Loucy (cell line): ENCODE data around the gene AKR1C3.

Source experiments
- H2AFZ ChIP-seq: fragments of 200-600 bp; sonication (generic); 2 replicates; pipeline ENCODE4 v1.6.0; 2016; ENCODE audit warnings: antibody characterized with exemption, mild to moderate bottlenecking, low read length, moderate library complexity
- H3F3A ChIP-seq: fragments of 200-600 bp; 2 replicates; pipeline ENCODE4 v1.6.0; 2016; ENCODE audit warnings: antibody characterized with exemption, low read depth, mild to moderate bottlenecking
- H3K27me3 ChIP-seq: fragments of 200-600 bp; sonication (generic); 2 replicates; pipeline ENCODE4 v1.6.1; 2014; ENCODE audit warnings: low read length, mild to moderate bottlenecking; ENCODE audit not compliant: insufficient read depth, poor library complexity, severe bottlenecking
- H3K36me3 ChIP-seq: fragments of 200-600 bp; sonication (generic); 2 replicates; pipeline ENCODE4 v1.6.1; 2016; ENCODE audit warnings: low read length; ENCODE audit not compliant: insufficient read depth
- H3K4me1 ChIP-seq: fragments of 200-600 bp; sonication (generic); 2 replicates; pipeline ENCODE4 v1.5.1; 2014; ENCODE audit warnings: low read length, mild to moderate bottlenecking; ENCODE audit not compliant: insufficient read depth, poor library complexity, severe bottlenecking
- H3K4me2 ChIP-seq: fragments of 200-600 bp; sonication (generic); 2 replicates; pipeline ENCODE4 v1.6.0; 2014; ENCODE audit warnings: antibody characterized with exemption, low read length, low read depth, mild to moderate bottlenecking; ENCODE audit not compliant: poor library complexity, severe bottlenecking
- H3K4me3 ChIP-seq: fragments of 200-600 bp; sonication (generic); 2 replicates; pipeline ENCODE4 v1.5.1; 2014; ENCODE audit warnings: low read length, mild to moderate bottlenecking, mixed read lengths; ENCODE audit not compliant: poor library complexity, severe bottlenecking
- H3K79me2 ChIP-seq: fragments of 200-600 bp; sonication (generic); 2 replicates; pipeline ENCODE4 v1.6.1; 2014; ENCODE audit warnings: low read length; ENCODE audit not compliant: insufficient read depth
- H3K9ac ChIP-seq: fragments of 200-600 bp; sonication (generic); 2 replicates; pipeline ENCODE4 v1.6.0; 2014; ENCODE audit warnings: mild to moderate bottlenecking, low read depth, low read length, moderate library complexity; ENCODE audit not compliant: poor library complexity, severe bottlenecking
- H3K9me2 ChIP-seq: fragments of 200-600 bp; sonication (generic); replicated peaks from 2 replicates; pipeline ENCODE4 v1.6.1; 2016; ENCODE audit warnings: low read depth, low read length, mixed read lengths
- H3K9me3 ChIP-seq: fragments of 200-600 bp; sonication (generic); 2 replicates; pipeline ENCODE4 v1.6.1; 2014; ENCODE audit warnings: mild to moderate bottlenecking, antibody characterized with exemption, low read length, low read depth; ENCODE audit not compliant: insufficient read depth
- H4K20me1 ChIP-seq: fragments of 200-600 bp; sonication (generic); 2 replicates; pipeline ENCODE4 v1.6.0; 2014; ENCODE audit warnings: antibody characterized with exemption, low read length, mild to moderate bottlenecking; ENCODE audit not compliant: insufficient read depth, poor library complexity, severe bottlenecking
- EZH2phosphoT487 ChIP-seq: fragments of 200-600 bp; IDR thresholded peaks from 2 replicates; pipeline ENCODE4 v1.6.1; 2018; ENCODE audit warnings: antibody characterized with exemption, mild to moderate bottlenecking, moderate library complexity, borderline replicate concordance
- TF ChIP-seq, protein P1 (sequence below): fragments of 200-600 bp; sonication (generic); conservative IDR thresholded peaks from 2 replicates; pipeline ENCODE4 v1.5.1; 2014; ENCODE audit warnings: mild to moderate bottlenecking, antibody characterized with exemption, low read length

AKR1C3 gene

DNA sequence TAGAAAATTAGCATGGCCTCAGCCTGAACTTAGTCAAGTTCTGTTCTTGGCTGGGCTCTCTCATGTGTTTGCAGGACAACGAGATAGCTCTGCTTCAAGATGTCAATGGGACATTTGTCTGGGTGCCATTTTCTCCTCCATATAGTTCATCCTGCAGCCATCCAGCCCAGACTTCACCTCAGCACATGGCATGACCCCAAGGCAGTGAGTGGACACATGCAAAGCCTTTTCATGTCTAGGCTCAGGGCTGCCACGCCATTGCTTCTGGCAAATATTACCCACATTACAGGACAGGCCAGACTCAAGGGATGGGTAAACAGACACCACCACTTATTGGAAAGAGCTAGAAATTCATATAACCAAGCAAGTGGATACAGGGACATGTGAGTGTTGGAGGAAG is 9.3 kb downstream of the AKR1C3 start:
- Histone ChIP-seq H3K79me2 (no peaks in the 10 kb centered on the region), H3K4me1 (peaks cover 20% of the 10 kb centered on the region), H3K36me3 (peaks cover 29% of the 10 kb centered on the region; the same call in 1 of the 2 replicates), H3K9me3 (no peaks in the 10 kb centered on the region), H4K20me1 (no peaks in the 10 kb centered on the region), H3K4me3 (no peak overlapping the region), H3K27me3 (no peaks in the 10 kb centered on the region), H3F3A (0 out of 2 replicates have a peak, but pooled peaks cover 4% of the 10 kb centered on the region), H3K9me2 (no peaks in the 10 kb centered on the region), H2AFZ (no peak overlapping the region), H3K9ac (no peak overlapping the region), H3K4me2 (no peak overlapping the region)
- TF ChIP-seq, protein P1, sequence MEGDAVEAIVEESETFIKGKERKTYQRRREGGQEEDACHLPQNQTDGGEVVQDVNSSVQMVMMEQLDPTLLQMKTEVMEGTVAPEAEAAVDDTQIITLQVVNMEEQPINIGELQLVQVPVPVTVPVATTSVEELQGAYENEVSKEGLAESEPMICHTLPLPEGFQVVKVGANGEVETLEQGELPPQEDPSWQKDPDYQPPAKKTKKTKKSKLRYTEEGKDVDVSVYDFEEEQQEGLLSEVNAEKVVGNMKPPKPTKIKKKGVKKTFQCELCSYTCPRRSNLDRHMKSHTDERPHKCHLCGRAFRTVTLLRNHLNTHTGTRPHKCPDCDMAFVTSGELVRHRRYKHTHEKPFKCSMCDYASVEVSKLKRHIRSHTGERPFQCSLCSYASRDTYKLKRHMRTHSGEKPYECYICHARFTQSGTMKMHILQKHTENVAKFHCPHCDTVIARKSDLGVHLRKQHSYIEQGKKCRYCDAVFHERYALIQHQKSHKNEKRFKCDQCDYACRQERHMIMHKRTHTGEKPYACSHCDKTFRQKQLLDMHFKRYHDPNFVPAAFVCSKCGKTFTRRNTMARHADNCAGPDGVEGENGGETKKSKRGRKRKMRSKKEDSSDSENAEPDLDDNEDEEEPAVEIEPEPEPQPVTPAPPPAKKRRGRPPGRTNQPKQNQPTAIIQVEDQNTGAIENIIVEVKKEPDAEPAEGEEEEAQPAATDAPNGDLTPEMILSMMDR, result no peak
- TF ChIP-seq EZH2phosphoT487, result no peak

DNA sequence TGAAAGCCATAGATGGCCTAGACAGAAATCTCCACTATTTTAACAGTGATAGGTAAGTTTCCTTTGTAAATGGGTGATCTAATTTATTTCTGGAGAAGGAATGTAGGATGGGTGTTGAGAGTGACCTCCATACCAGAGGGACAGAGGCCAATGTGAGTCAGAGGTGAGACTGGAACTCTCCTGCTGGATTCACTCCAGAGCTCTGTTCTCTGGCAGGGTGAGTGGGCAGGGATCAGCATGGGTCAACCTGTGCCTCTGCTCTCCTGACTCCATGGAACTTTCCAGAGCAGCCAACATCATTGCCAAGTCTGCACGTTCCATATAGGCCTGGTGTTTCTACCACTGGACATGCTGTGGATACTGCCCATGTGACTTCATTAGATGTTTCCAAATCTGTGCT is 11.4 kb downstream of the AKR1C3 start:
- TF ChIP-seq EZH2phosphoT487, result no peak
- TF ChIP-seq, protein P1, result no peak
- Histone ChIP-seq H3K4me2 (no peak overlapping the region), H3K4me1 (peaks cover 16% of the 10 kb centered on the region), H4K20me1 (no peaks in the 10 kb centered on the region), H3K36me3 (peaks cover 20% of the 10 kb centered on the region; the same call in 1 of the 2 replicates), H3K9ac (no peak overlapping the region), H3K9me3 (no peaks in the 10 kb centered on the region), H2AFZ (no peak overlapping the region), H3K9me2 (no peaks in the 10 kb centered on the region), H3K27me3 (no peaks in the 10 kb centered on the region), H3F3A (0 out of 2 replicates have a peak, but pooled peaks cover 4% of the 10 kb centered on the region), H3K79me2 (no peaks in the 10 kb centered on the region), H3K4me3 (no peak overlapping the region)

DNA sequence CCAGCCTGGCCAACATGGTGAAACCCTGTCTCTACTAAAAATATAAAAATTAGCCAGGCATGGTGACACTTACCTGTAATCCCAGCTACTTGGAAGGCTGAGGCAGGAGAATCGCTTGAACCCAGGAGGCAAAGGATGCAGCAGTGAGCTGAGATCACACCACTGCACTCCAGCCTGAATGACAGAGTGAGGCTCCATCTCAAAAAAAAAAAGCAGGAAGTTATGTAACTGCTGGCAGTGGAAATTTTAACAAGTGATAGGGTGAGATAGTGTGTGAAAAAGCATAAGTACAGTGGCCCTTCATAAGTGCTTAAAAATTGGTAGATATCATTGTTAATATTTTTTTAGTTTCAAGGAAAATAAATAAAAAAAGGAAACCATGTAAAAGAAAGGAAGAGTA is 12.3 kb downstream of the AKR1C3 start:
- H3K27me3 ChIP-seq, result no peaks in the 10 kb centered on the region
- H2AFZ ChIP-seq, result no peak overlapping the region
- peak overlapping the region; percentile 42 for H3K4me2 ChIP-seq
- no peaks in the 10 kb centered on the region for H4K20me1 ChIP-seq
- H3K9ac ChIP-seq, result no peak overlapping the region
- 0 out of 2 replicates have a peak, but pooled peaks cover 4% of the 10 kb centered on the region for H3F3A ChIP-seq
- H3K4me1 ChIP-seq, result peaks cover 16% of the 10 kb centered on the region
- no peaks in the 10 kb centered on the region for H3K9me3 ChIP-seq
- no peaks in the 10 kb centered on the region for H3K79me2 ChIP-seq
- no peak for TF ChIP-seq EZH2phosphoT487
- TF ChIP-seq, protein P1, result no peak
- H3K4me3 ChIP-seq, result peak overlapping the region; percentile 30
- no peaks in the 10 kb centered on the region for H3K9me2 ChIP-seq
- H3K36me3 ChIP-seq, result peaks cover 20% of the 10 kb centered on the region; the same call in 1 of the 2 replicates
